Transverse colon (tissue), 3 donors: ENCODE data around the gene CDHR3.

ENCODE experiments used
- EP300 ChIP-seq: sonication (generic); formaldehyde crosslinking; IDR thresholded peaks from one replicate; pipeline ENCODE4 v1.6.1; 2017; ENCODE audit warnings: antibody characterized with exemption, low read depth
- TF ChIP-seq, protein P1 (sequence below), 5 experiments: fragments of 200-600 bp in 3 of 5; fragments of 450-650 bp in 2 of 5; sonication (generic) in 3 of 5; IDR thresholded peaks; 1 replicate in 2 of 5; 2 replicates in 3 of 5; pipeline ENCODE4 v1.5.1; 2016 to 2017; ENCODE audit warnings: antibody characterized with exemption in 5 of 5, inconsistent platforms in 3 of 5, mild to moderate bottlenecking in 2 of 5, moderate library complexity in 1 of 5

DNA sequence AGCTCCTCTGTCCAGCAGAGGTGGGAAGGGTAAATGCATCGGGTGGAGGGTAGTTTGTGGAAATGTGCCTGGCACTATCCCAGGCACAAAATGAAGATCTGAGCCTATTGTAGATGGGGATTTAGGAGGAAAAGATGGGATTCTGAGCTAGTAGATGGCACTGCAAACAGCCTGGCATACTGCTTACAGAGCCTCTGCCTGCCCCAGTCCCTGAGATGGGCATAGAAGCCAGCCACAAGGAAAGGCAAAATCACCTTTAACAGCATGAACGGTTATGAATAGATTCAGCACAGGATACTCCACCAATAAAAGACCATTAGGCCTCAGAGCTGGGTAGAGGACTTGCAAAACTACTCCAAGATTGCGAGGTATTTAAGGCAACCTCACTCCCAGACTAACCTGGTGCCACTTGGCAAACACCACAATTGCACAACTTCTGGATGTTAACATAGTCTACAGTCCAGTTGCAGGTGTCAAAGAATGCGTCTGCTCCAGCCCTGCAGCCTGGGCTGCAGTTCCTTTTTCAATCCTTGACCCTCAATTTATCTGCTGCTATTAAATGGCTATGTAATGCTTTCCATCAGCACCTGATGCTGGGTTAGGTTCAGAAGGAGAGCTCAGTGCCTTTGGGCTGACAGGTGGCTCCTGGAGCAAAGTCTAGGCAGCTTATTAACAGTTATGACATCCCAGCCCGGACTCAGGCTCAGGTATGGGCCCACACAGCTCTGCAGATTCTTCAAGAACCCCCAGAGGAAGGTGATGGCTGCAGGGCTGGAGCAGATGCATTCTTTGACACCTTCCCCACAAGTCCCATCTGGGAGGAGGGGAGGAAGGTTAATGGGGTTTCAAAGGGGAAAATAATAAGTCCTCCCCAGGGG is 34.0 kb downstream of the CDHR3 start:
- TF ChIP-seq, protein P1, sequence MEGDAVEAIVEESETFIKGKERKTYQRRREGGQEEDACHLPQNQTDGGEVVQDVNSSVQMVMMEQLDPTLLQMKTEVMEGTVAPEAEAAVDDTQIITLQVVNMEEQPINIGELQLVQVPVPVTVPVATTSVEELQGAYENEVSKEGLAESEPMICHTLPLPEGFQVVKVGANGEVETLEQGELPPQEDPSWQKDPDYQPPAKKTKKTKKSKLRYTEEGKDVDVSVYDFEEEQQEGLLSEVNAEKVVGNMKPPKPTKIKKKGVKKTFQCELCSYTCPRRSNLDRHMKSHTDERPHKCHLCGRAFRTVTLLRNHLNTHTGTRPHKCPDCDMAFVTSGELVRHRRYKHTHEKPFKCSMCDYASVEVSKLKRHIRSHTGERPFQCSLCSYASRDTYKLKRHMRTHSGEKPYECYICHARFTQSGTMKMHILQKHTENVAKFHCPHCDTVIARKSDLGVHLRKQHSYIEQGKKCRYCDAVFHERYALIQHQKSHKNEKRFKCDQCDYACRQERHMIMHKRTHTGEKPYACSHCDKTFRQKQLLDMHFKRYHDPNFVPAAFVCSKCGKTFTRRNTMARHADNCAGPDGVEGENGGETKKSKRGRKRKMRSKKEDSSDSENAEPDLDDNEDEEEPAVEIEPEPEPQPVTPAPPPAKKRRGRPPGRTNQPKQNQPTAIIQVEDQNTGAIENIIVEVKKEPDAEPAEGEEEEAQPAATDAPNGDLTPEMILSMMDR (IDR thresholded peaks at IDR 0.05) = no peak
- TF ChIP-seq EP300 = no peak
